Right hindlimb (tissue), 1 donor: ENCODE measurements around the gene APOBR.
A peak's percentile ranks its signal among the peaks of the same experiment; 100 is the strongest.
"Not testable (repeated sequence)": the region's sequence is repeated elsewhere in the genome, so short reads cannot be mapped to it uniquely, and the experiment has no call there.

ENCODE experiments used
- DNase-seq: peaks from one replicate; pipeline ENCODE4 v3.0.0-alpha.2; 2018

The APOBR gene

GRCh38 chr16:28527100-28527785, 32.8 kb downstream of the APOBR start:
- DNase-seq = not testable (repeated sequence)

GRCh38 chr16:28527985-28528384, 33.5 kb downstream of the APOBR start:
- no peak for DNase-seq

GRCh38 chr16:28528463-28528867, 34.0 kb downstream of the APOBR start:
- DNase-seq = no peak

- no peak for DNase-seq
Observed at GRCh38 chr16:28529124-28529523, 34.7 kb downstream of the APOBR start.

- DNase-seq = peak; percentile 61
Observed at GRCh38 chr16:28531777-28532744, 37.6 kb downstream of the APOBR start.

GRCh38 chr16:28532940-28533647, 38.7 kb downstream of the APOBR start:
- DNase-seq = no peak

GRCh38 chr16:28534542-28535373, 40.3 kb downstream of the APOBR start:
- no peak for DNase-seq

GRCh38 chr16:28537076-28537475, 42.6 kb downstream of the APOBR start:
- DNase-seq = no peak

GRCh38 chr16:28537964-28538732, 43.7 kb downstream of the APOBR start:
- no peak for DNase-seq

- DNase-seq = peak; percentile 97
Observed at GRCh38 chr16:28538733-28539596, 44.5 kb downstream of the APOBR start, which contains the start of gene NUPR1. TSS of gene NUPR1 (minus strand) at chr16:28538974. CDS start at chr16:28538907, 67 bp downstream.

- DNase-seq = no peak
Observed at GRCh38 chr16:28540346-28540745, 45.9 kb downstream of the APOBR start.

GRCh38 chr16:28542646-28543045, 48.2 kb downstream of the APOBR start:
- DNase-seq = no peak

GRCh38 chr16:28543072-28543471, 48.6 kb downstream of the APOBR start:
- DNase-seq = no peak

GRCh38 chr16:28544998-28545397, 50.6 kb downstream of the APOBR start:
- no peak for DNase-seq

- not testable (repeated sequence) for DNase-seq
Observed at GRCh38 chr16:28545964-28546363, 51.5 kb downstream of the APOBR start.

- no peak for DNase-seq
Observed at GRCh38 chr16:28546626-28547025, 52.2 kb downstream of the APOBR start.

- no peak for DNase-seq
Observed at GRCh38 chr16:28548306-28548802, 53.9 kb downstream of the APOBR start.
